C4-2B (cell line): Measurements from ENCODE around the gene SPOCK3.

ENCODE experiments used
- H3K27ac ChIP-seq: fragments of 450-650 bp; 2 replicates; pipeline ENCODE4 v1.5.1; 2017
- CTCF ChIP-seq: fragments of 450-650 bp; conservative IDR thresholded peaks from 2 replicates; pipeline ENCODE4 v1.5.1; 2017; ENCODE audit warnings: mild to moderate bottlenecking
- ZFX ChIP-seq: fragments of 450-650 bp; IDR thresholded peaks from 2 replicates; pipeline ENCODE4 v1.6.1; 2017

Gene SPOCK3

GRCh38 chr4:166827629-166828028, 406.7 kb downstream of the SPOCK3 start:
- TF ChIP-seq ZFX, result no peak
- no peak for TF ChIP-seq CTCF
- H3K27ac ChIP-seq, result no peak overlapping the region

GRCh38 chr4:166827167-166827566, 407.1 kb downstream of the SPOCK3 start:
- TF ChIP-seq CTCF (no peak), ZFX (no peak)
- H3K27ac ChIP-seq, result no peak overlapping the region

GRCh38 chr4:166823848-166824247, 410.4 kb downstream of the SPOCK3 start:
- no peak for TF ChIP-seq ZFX
- no peak for TF ChIP-seq CTCF
- H3K27ac ChIP-seq, result no peak overlapping the region

GRCh38 chr4:166823126-166823525, 411.2 kb downstream of the SPOCK3 start:
- TF ChIP-seq CTCF (no peak), ZFX (no peak)
- no peak overlapping the region for H3K27ac ChIP-seq

- no peak for TF ChIP-seq ZFX
- no peak for TF ChIP-seq CTCF
- H3K27ac ChIP-seq, result no peak overlapping the region
These were observed 411.9 kb downstream of the SPOCK3 start for GRCh38 chr4:166822386-166822785.

GRCh38 chr4:166816890-166817289, 417.4 kb downstream of the SPOCK3 start:
- TF ChIP-seq CTCF, result no peak
- TF ChIP-seq ZFX, result no peak
- H3K27ac ChIP-seq, result no peak overlapping the region

- H3K27ac ChIP-seq, result no peak overlapping the region
- no peak for TF ChIP-seq ZFX
- TF ChIP-seq CTCF, result no peak
These were observed 425.9 kb downstream of the SPOCK3 start for GRCh38 chr4:166808380-166808779.
